H1 (cell line): ENCODE results near the gene MPPE1. TPM values are rescaled to one million over a fixed set of nuclear protein-coding genes. Genes with fewer than 3 reads are reported as not detected.

Experiments used
- CTCF ChIA-PET: fragments of 300-600 bp; sonication (Branson Sonifier 250); formaldehyde crosslinking; loops from one replicate; lab custom pipeline; 2021; ENCODE audit not compliant: partially characterized antibody; lab: Charles Lee
- POLR2A ChIA-PET: fragments of 300-600 bp; sonication (Branson Sonifier 250); formaldehyde crosslinking; loops from one replicate; lab custom pipeline; 2021; ENCODE audit warnings: inconsistent platforms; ENCODE audit not compliant: partially characterized antibody; lab: Charles Lee
- DNase-seq, 2 experiments: peaks; one replicate each; pipeline versions ENCODE4 v3.0.0 to v3.0.0-alpha.2; 2010 to 2022; ENCODE audit warnings: low spot score in 2 of 2, low read depth in 1 of 2, mixed read lengths in 1 of 2
- FAIRE-seq: peaks from 2 replicates; lab custom pipeline; 2011; peaks lifted over from hg19 to GRCh38; lab: Jason Lieb, UNC
- H2AFZ ChIP-seq: 2 replicates; pipeline ENCODE4 v1.8.1; 2012; ENCODE audit warnings: low read length, inconsistent platforms
- H2AK5ac ChIP-seq: 2 replicates; pipeline ENCODE4 v1.6.1; 2013; ENCODE audit warnings: low read depth, low read length
- H2BK120ac ChIP-seq: replicated peaks from 2 replicates; pipeline ENCODE3; 2013; ENCODE audit warnings: low read depth, low read length, inconsistent platforms
- H2BK12ac ChIP-seq: 2 replicates; pipeline ENCODE4 v1.6.1; 2013; ENCODE audit warnings: low read depth, low read length
- H2BK15ac ChIP-seq: 2 replicates; pipeline ENCODE4 v1.6.1; 2013; ENCODE audit warnings: low read length
- H2BK20ac ChIP-seq: 2 replicates; pipeline ENCODE4 v1.6.1; 2013; ENCODE audit warnings: low read length
- H2BK5ac ChIP-seq: 2 replicates; pipeline ENCODE4 v1.6.1; 2013; ENCODE audit warnings: low read depth, low read length
- H3K14ac ChIP-seq: 2 replicates; pipeline ENCODE4 v1.6.1; 2013; ENCODE audit warnings: inconsistent platforms; ENCODE audit not compliant: insufficient read length
- H3K18ac ChIP-seq: 2 replicates; pipeline ENCODE4 v1.6.1; 2013; ENCODE audit warnings: low read length; ENCODE audit errors: extremely low read depth
- H3K23ac ChIP-seq: 2 replicates; pipeline ENCODE4 v1.6.1; 2013; ENCODE audit warnings: inconsistent platforms; ENCODE audit not compliant: insufficient read length
- H3K23me2 ChIP-seq: 2 replicates; pipeline ENCODE4 v1.6.1; 2013; ENCODE audit warnings: low read depth, low read length
- H3K27ac ChIP-seq: 2 replicates; pipeline ENCODE4 v1.6.1; 2011; ENCODE audit warnings: low read depth, low read length, inconsistent platforms
- H3K27me3 ChIP-seq, 4 experiments: replicated peaks in 1 of 4; 1 replicate in 1 of 4; 2 replicates in 3 of 4; pipeline versions ENCODE4 v1.6.1 to v1.8.1; 2011 to 2013; ENCODE audit warnings: low read length in 3 of 4, mild to moderate bottlenecking in 3 of 4, inconsistent platforms in 2 of 4, mixed read lengths in 2 of 4, moderate library complexity in 1 of 4; ENCODE audit not compliant: control insufficient read depth in 3 of 4, insufficient read depth in 3 of 4; ENCODE audit errors: extremely low read depth in 1 of 4
- H3K36me3 ChIP-seq, 4 experiments: 2 replicates each; pipeline versions ENCODE4 v1.6.1 to v1.8.1; 2011 to 2013; ENCODE audit warnings: mild to moderate bottlenecking in 4 of 4, low read length in 3 of 4, moderate library complexity in 2 of 4, control low read depth in 1 of 4, inconsistent platforms in 1 of 4; ENCODE audit not compliant: insufficient read depth in 4 of 4, control insufficient read depth in 2 of 4
- H3K4ac ChIP-seq: replicated peaks from 2 replicates; pipeline ENCODE3; 2013; ENCODE audit warnings: low read length, low read depth, mixed read lengths, inconsistent platforms; ENCODE audit not compliant: insufficient read length
- H3K4me1 ChIP-seq, 4 experiments: replicated peaks in 1 of 4; 1 replicate in 1 of 4; 2 replicates in 3 of 4; pipeline versions ENCODE4 v1.6.1 to v1.8.1; 2011 to 2013; ENCODE audit warnings: low read length in 3 of 4, inconsistent platforms in 2 of 4, mixed read lengths in 1 of 4; ENCODE audit not compliant: insufficient read depth in 4 of 4, control insufficient read depth in 3 of 4
- H3K4me2 ChIP-seq, 2 experiments: 2 replicates each; pipeline versions ENCODE4 v1.6.1 to v1.8.1; 2011 to 2013; ENCODE audit warnings: low read depth in 2 of 2, low read length in 2 of 2, control low read depth in 1 of 2, inconsistent platforms in 1 of 2, mild to moderate bottlenecking in 1 of 2; ENCODE audit not compliant: insufficient read depth in 1 of 2
- H3K4me3 ChIP-seq, 4 experiments: fragments of 200-600, 300-600 bp in 1 of 4; sonication (generic), shearing (Covaris generic), sonication (Bioruptor Twin) in 1 of 4; 2 replicates each; pipeline versions ENCODE4 v1.5.1 to v1.8.1; 2011 to 2016; ENCODE audit warnings: low read length in 4 of 4, low read depth in 3 of 4, control low read depth in 2 of 4, inconsistent platforms in 2 of 4, mild to moderate bottlenecking in 2 of 4, mixed read lengths in 1 of 4, moderate library complexity in 1 of 4; ENCODE audit not compliant: insufficient read depth in 2 of 4; ENCODE audit errors: extremely low read depth in 1 of 4
- H3K56ac ChIP-seq: replicated peaks from 2 replicates; pipeline ENCODE3; 2013; ENCODE audit warnings: low read depth, mild to moderate bottlenecking, mixed read lengths, low read length, inconsistent platforms; ENCODE audit not compliant: insufficient read length
- H3K79me1 ChIP-seq: 2 replicates; pipeline ENCODE4 v1.6.1; 2013; ENCODE audit warnings: low read depth, low read length, control low read depth
- H3K79me2 ChIP-seq, 2 experiments: 2 replicates each; pipeline versions ENCODE4 v1.6.1 to v1.8.1; 2012 to 2013; ENCODE audit warnings: low read length in 2 of 2, mild to moderate bottlenecking in 2 of 2, inconsistent platforms in 1 of 2; ENCODE audit not compliant: insufficient read depth in 2 of 2, control insufficient read depth in 1 of 2
- H3K9ac ChIP-seq, 4 experiments: replicated peaks in 1 of 4; 1 replicate in 1 of 4; 2 replicates in 3 of 4; pipeline versions ENCODE4 v1.6.1 to v1.8.1; 2011 to 2013; ENCODE audit warnings: low read depth in 3 of 4, low read length in 3 of 4, control low read depth in 2 of 4, mild to moderate bottlenecking in 2 of 4, moderate library complexity in 2 of 4, inconsistent platforms in 1 of 4; ENCODE audit errors: extremely low read depth in 1 of 4
- H3K9me3 ChIP-seq, 2 experiments: 2 replicates each; pipeline versions ENCODE4 v1.6.1 to v1.8.1; 2012 to 2013; ENCODE audit warnings: mild to moderate bottlenecking in 2 of 2, moderate library complexity in 2 of 2, control low read depth in 1 of 2, inconsistent platforms in 1 of 2, low read depth in 1 of 2, low read length in 1 of 2, mixed read lengths in 1 of 2; ENCODE audit not compliant: insufficient read depth in 2 of 2
- H4K20me1 ChIP-seq, 2 experiments: replicated peaks in 1 of 2; 2 replicates each; pipeline versions ENCODE3 to v1.8.1; 2011 to 2013; ENCODE audit warnings: inconsistent platforms in 2 of 2, low read length in 2 of 2, mild to moderate bottlenecking in 1 of 2; ENCODE audit not compliant: insufficient read depth in 2 of 2, control insufficient read depth in 1 of 2
- H4K5ac ChIP-seq: 2 replicates; pipeline ENCODE4 v1.6.1; 2013; ENCODE audit warnings: low read length, low read depth, mixed read lengths, inconsistent platforms; ENCODE audit not compliant: insufficient read length
- H4K8ac ChIP-seq: 2 replicates; pipeline ENCODE4 v1.8.0; 2013; ENCODE audit warnings: mild to moderate bottlenecking, moderate library complexity, low read length, inconsistent platforms; ENCODE audit not compliant: insufficient read depth; ENCODE audit errors: extremely low read depth
- H4K91ac ChIP-seq: replicated peaks from 2 replicates; pipeline ENCODE3; 2013; ENCODE audit warnings: low read length, mixed read lengths, inconsistent platforms; ENCODE audit not compliant: insufficient read length
- BCL11A ChIP-seq, 2 experiments: IDR thresholded peaks; one replicate each; pipeline ENCODE4 v1.6.1; 2011; ENCODE audit warnings: low read depth in 2 of 2, low read length in 2 of 2, mild to moderate bottlenecking in 2 of 2
- NANOG ChIP-seq: IDR thresholded peaks from 2 replicates; pipeline ENCODE4 v1.6.1; 2011; ENCODE audit warnings: low read length, low read depth, mild to moderate bottlenecking, inconsistent platforms; ENCODE audit not compliant: insufficient read depth, poor library complexity, severe bottlenecking
- WGBS, 2 experiments: shearing (Covaris generic) in 1 of 2; methylation state at CpG; one replicate each; pipeline versions ENCODE4 v1.1.6 to v1.1.7; 2013 to 2015; ENCODE audit warnings: low lambda C conversion rate in 2 of 2, mixed read lengths in 2 of 2, inconsistent platforms in 1 of 2, low coverage in 1 of 2, missing lambda C conversion rate in 1 of 2; ENCODE audit not compliant: insufficient replicate concordance in 2 of 2, insufficient coverage in 1 of 2, insufficient read length in 1 of 2; ENCODE audit errors: extremely low coverage in 1 of 2, missing lambda C conversion rate in 1 of 2; 5-methylcytosine and 5-hydroxymethylcytosine counted together
- polyA plus RNA-seq, 7 experiments: library from polyadenylated mRNA; depleted of rRNA in 3 of 7; stranded (reverse) in 5 of 7; unstranded in 2 of 7; fragments of >200 nt in 5 of 7; fragments of 200-250 nt in 2 of 7; gene quantifications; 1 replicate in 5 of 7; 2 replicates in 1 of 7; 4 replicates in 1 of 7; pipeline versions ENCODE4 v1.2.1 to v1.2.3, GENCODE V29; 2011 to 2013; ENCODE audit warnings: missing spikeins in 2 of 7, mixed read lengths in 2 of 7
- total RNA-seq: library from RNA; stranded (reverse); fragmentation: NEBNext Ultra II Directional; extraction: Animal tissue kit (Norgen Biotek cat#: 25700); gene quantifications from 2 replicates; pipeline ENCODE4 v1.2.1, GENCODE V29; 2021

The MPPE1 gene
- total and polyA plus RNA-seq, 2 of the 8 experiments (the other 6 are each of a cell fraction or from before 2014, with no cell fraction given): 13.7 to 20.9 TPM

GRCh38 chr18:11943551-11943950 is 35.4 kb upstream of the MPPE1 start:
- WGBS, 2 experiments: 89% methylated on average over 6 of the region's 6 CpGs; no CpG with 5 or more reads in 1 of the 2 experiments
- Histone ChIP-seq H3K4me2 (no peak overlapping the region), H4K8ac (no peak overlapping the region), H3K4ac (no peak overlapping the region), H2BK12ac (no peak overlapping the region), H3K4me1 (peaks cover 0 to 4% (median 1%) of the 10 kb centered on the region in 4 experiments; a peak in 4 of 7 replicates), H3K56ac (no peak overlapping the region), H3K14ac (no peak overlapping the region), H3K9me3 (no peaks in the 10 kb centered on the region), H4K5ac (no peak overlapping the region), H2BK5ac (no peak overlapping the region), H2BK15ac (no peak overlapping the region), H3K4me3 (no peak overlapping the region), H3K23ac (no peak overlapping the region), H3K79me1 (no peaks in the 10 kb centered on the region), H3K18ac (no peak overlapping the region), H3K9ac (no peak overlapping the region), H3K23me2 (no peaks in the 10 kb centered on the region), H3K36me3 (no peaks in the 10 kb centered on the region), H4K91ac (no peak overlapping the region), H2AFZ (no peak overlapping the region), H2BK120ac (no peak overlapping the region), H3K27ac (no peak overlapping the region), H3K27me3 (no peaks in the 10 kb centered on the region), H2BK20ac (no peak overlapping the region), H2AK5ac (no peak overlapping the region), H3K79me2 (no peaks in the 10 kb centered on the region), H4K20me1 (no peaks in the 10 kb centered on the region)
- no peak for DNase-seq
- ChIA-PET POLR2A (interaction anchor here (0.6 kb wide), 1 partner anchor 52 kb away, joined by 3 read pairs; no protein-coding TSS in a partner anchor), CTCF (interaction anchor here (9.7 to 22.3 kb wide), 2 partner anchors 8 to 51 kb away, joined by 99 to 471 read pairs; no protein-coding TSS in a partner anchor)
- no peak for TF ChIP-seq BCL11A (IDR thresholded peaks at IDR 0.05; ENCODE audit: low read depth in 2 of 2, low read length in 2 of 2)
- TF ChIP-seq NANOG: no peak
- FAIRE-seq: no peak
